Measurements from ENCODE around the gene CCNO. TPM values are rescaled to one million over a fixed set of nuclear protein-coding genes. Genes with fewer than 3 reads are reported as not detected.

CCNO gene
- total RNA-seq (2014; rRNA removed; shearing (Covaris generic)) = 8.7 and 9.3 TPM in 2 replicates

GRCh38 chr5:55232985-55233928 lies at the start of gene CCNO:
Gene CCNO (minus strand): TSS chr5:55233608. CDS start chr5:55233523, 85 bp downstream.

GRCh38 chr5:55226934-55227663 lies 6.3 kb downstream of the CCNO start, which contains the start of gene MCIDAS:
Gene MCIDAS (minus strand): TSS chr5:55227315. CDS start chr5:55227138, 177 bp downstream.

Other genes starting within 250 kb of the CCNO start
- gene ESM1, start 248.0 kb downstream of the CCNO start, total RNA-seq (2014; rRNA removed; shearing (Covaris generic)) = 18.3 and 21.5 TPM in 2 replicates
- gene GZMK, start 209.4 kb downstream of the CCNO start, total RNA-seq (2014; rRNA removed; shearing (Covaris generic)) = not detected in 2 replicates
- gene GZMA, start 131.0 kb downstream of the CCNO start, total RNA-seq (2014; rRNA removed; shearing (Covaris generic)) = not detected in 2 replicates
- gene GPX8, start 73.4 kb downstream of the CCNO start, total RNA-seq (2014; rRNA removed; shearing (Covaris generic)) = 33.2 and 39.3 TPM in 2 replicates
- gene CDC20B, start 60.4 kb downstream of the CCNO start, total RNA-seq (2014; rRNA removed; shearing (Covaris generic)) = not detected in 2 replicates
- gene MCIDAS, start 6.3 kb downstream of the CCNO start, total RNA-seq (2014; rRNA removed; shearing (Covaris generic)) = 2.9 and 3.5 TPM in 2 replicates
- 22.7 and 24.1 TPM in 2 replicates for gene DHX29, start 74.1 kb upstream of the CCNO start, total RNA-seq (2014; rRNA removed; shearing (Covaris generic))
- 106 and 157 TPM in 2 replicates for gene MTREX, start 74.4 kb upstream of the CCNO start, total RNA-seq (2014; rRNA removed; shearing (Covaris generic))

Data from A375 (cell line).